Measurements from ENCODE around the gene PTMA. TPM values are rescaled to one million over a fixed set of nuclear protein-coding genes. Genes with fewer than 3 reads are reported as not detected.
"Not testable (repeated sequence)": the region's sequence is repeated elsewhere in the genome, so short reads cannot be mapped to it uniquely, and the experiment has no call there.

The PTMA gene
- total RNA-seq, 1 donor from 2014 or later: 2,102 TPM

GRCh38 chr2:231709981-231710798 is 1.9 kb downstream of the PTMA start:
- peaks cover 77% of the 10 kb centered on the region for H3K79me2 ChIP-seq (ENCODE audit: low read depth)

GRCh38 chr2:231710799-231711676 is 2.7 kb downstream of the PTMA start:
- H3K4me2 ChIP-seq: peak overlapping the region; percentile 94
- no peaks in the 10 kb centered on the region for H3K36me3 ChIP-seq
- H4K20me1 ChIP-seq (ENCODE audit: low read depth): peaks cover 66% of the 10 kb centered on the region
- peak overlapping the region; percentile 88 for H3K4me3 ChIP-seq
- TF ChIP-seq CTCF (IDR thresholded peaks at IDR 0.05): no peak
- no peak for TF ChIP-seq EZH2 (IDR thresholded peaks at IDR 0.05)
- TF ChIP-seq EZH2phosphoT487 (IDR thresholded peaks at IDR 0.05): no peak
- Mint-ChIP-seq H3K27me3 (ENCODE audit: insufficient read depth, low read depth) (peaks cover 36% of the 10 kb centered on the region), H3K27ac (peak overlapping the region; percentile 64), H3K4me1 (peaks cover 38% of the 10 kb centered on the region), H3K9me3 (peaks cover 3% of the 10 kb centered on the region), H3K36me3 (peaks cover 19% of the 10 kb centered on the region), H3K4me3 (peak overlapping the region; percentile 88)
- no peaks in the 10 kb centered on the region for H3K27me3 ChIP-seq
- H3F3A ChIP-seq (ENCODE audit: low read depth): peaks cover 73% of the 10 kb centered on the region
- H3K4me1 ChIP-seq: peaks cover 19% of the 10 kb centered on the region
- H3K27ac ChIP-seq: peak overlapping the region; percentile 81
- H2AFZ ChIP-seq (replicated peaks): no peak overlapping the region
- peak overlapping the region; percentile 83 for H3K9ac ChIP-seq
- H3K9me3 ChIP-seq (ENCODE audit: low read depth): no peaks in the 10 kb centered on the region
- DNase-seq (ENCODE audit: low spot score): peak; percentile 58
- H3K79me2 ChIP-seq (ENCODE audit: low read depth): peaks cover 68% of the 10 kb centered on the region

More at GRCh38 chr2:231709981-231710798, 1.9 kb downstream of the PTMA start:
- Mint-ChIP-seq H3K4me3 (peak overlapping the region; percentile 94), H3K27me3 (ENCODE audit: insufficient read depth, low read depth) (peaks cover 34% of the 10 kb centered on the region), H3K9me3 (peaks cover 5% of the 10 kb centered on the region), H3K36me3 (peaks cover 19% of the 10 kb centered on the region), H3K27ac (peak overlapping the region; percentile 94), H3K4me1 (peaks cover 36% of the 10 kb centered on the region)
- TF ChIP-seq EZH2phosphoT487 (IDR thresholded peaks at IDR 0.05) (no peak), CTCF (IDR thresholded peaks at IDR 0.05) (peak; percentile 69), EZH2 (IDR thresholded peaks at IDR 0.05) (no peak)
- Histone ChIP-seq H4K20me1 (ENCODE audit: low read depth) (peaks cover 69% of the 10 kb centered on the region), H3K36me3 (no peaks in the 10 kb centered on the region), H3F3A (ENCODE audit: low read depth) (peaks cover 78% of the 10 kb centered on the region), H3K27ac (peak overlapping the region; percentile 87), H3K4me3 (peak overlapping the region; percentile 88), H3K27me3 (no peaks in the 10 kb centered on the region), H3K9ac (peak overlapping the region; percentile 95), H3K9me3 (ENCODE audit: low read depth) (no peaks in the 10 kb centered on the region), H2AFZ (replicated peaks) (no peak overlapping the region), H3K4me2 (peak overlapping the region; percentile 94), H3K4me1 (peaks cover 22% of the 10 kb centered on the region)
- peak; percentile 92 for DNase-seq (ENCODE audit: low spot score)

GRCh38 chr2:231711677-231712450 is 3.5 kb downstream of the PTMA start:
- Histone ChIP-seq H3K4me3 (peak overlapping the region; percentile 88), H3K36me3 (no peaks in the 10 kb centered on the region), H3K79me2 (ENCODE audit: low read depth) (peaks cover 64% of the 10 kb centered on the region), H3K27me3 (no peaks in the 10 kb centered on the region), H3K9me3 (ENCODE audit: low read depth) (no peaks in the 10 kb centered on the region), H3K4me2 (peak overlapping the region; percentile 94), H4K20me1 (ENCODE audit: low read depth) (peaks cover 66% of the 10 kb centered on the region), H3K27ac (peak overlapping the region; percentile 81), H2AFZ (replicated peaks) (no peak overlapping the region), H3K9ac (peak overlapping the region; percentile 83), H3F3A (ENCODE audit: low read depth) (peaks cover 65% of the 10 kb centered on the region), H3K4me1 (peaks cover 19% of the 10 kb centered on the region)
- Mint-ChIP-seq H3K4me3 (peak overlapping the region; percentile 88), H3K27ac (peak overlapping the region; percentile 64), H3K27me3 (ENCODE audit: insufficient read depth, low read depth) (peaks cover 35% of the 10 kb centered on the region), H3K36me3 (peaks cover 19% of the 10 kb centered on the region), H3K4me1 (peaks cover 41% of the 10 kb centered on the region), H3K9me3 (peaks cover 3% of the 10 kb centered on the region)
- TF ChIP-seq EZH2phosphoT487 (IDR thresholded peaks at IDR 0.05) (no peak), CTCF (IDR thresholded peaks at IDR 0.05) (no peak), EZH2 (IDR thresholded peaks at IDR 0.05) (no peak)
- DNase-seq (ENCODE audit: low spot score): no peak

GRCh38 chr2:231712451-231713021 is 4.2 kb downstream of the PTMA start:
- not testable (repeated sequence) for H2AFZ ChIP-seq (replicated peaks); H3K9me3 ChIP-seq (ENCODE audit: low read depth); H3K27me3 ChIP-seq; H3K36me3 ChIP-seq; H3K9me3 Mint-ChIP-seq; DNase-seq (ENCODE audit: low spot score); H3K27ac Mint-ChIP-seq
- peak overlapping the region; percentile 83 for H3K9ac ChIP-seq
- Mint-ChIP-seq H3K4me3 (peak overlapping the region; percentile 88), H3K27me3 (ENCODE audit: insufficient read depth, low read depth) (peaks cover 29% of the 10 kb centered on the region), H3K4me1 (peaks cover 45% of the 10 kb centered on the region), H3K36me3 (peaks cover 21% of the 10 kb centered on the region)
- H3K4me3 ChIP-seq: peak overlapping the region; percentile 88
- H4K20me1 ChIP-seq (ENCODE audit: low read depth): peaks cover 66% of the 10 kb centered on the region
- H3K79me2 ChIP-seq (ENCODE audit: low read depth): peaks cover 61% of the 10 kb centered on the region
- H3K4me1 ChIP-seq: peaks cover 20% of the 10 kb centered on the region
- peak overlapping the region; percentile 94 for H3K4me2 ChIP-seq
- peak overlapping the region; percentile 81 for H3K27ac ChIP-seq
- H3F3A ChIP-seq (ENCODE audit: low read depth): peaks cover 60% of the 10 kb centered on the region
